8988T (cell line): Measurements from ENCODE around the gene R3HCC1L.
"Not testable (repeated sequence)": the region's sequence is repeated elsewhere in the genome, so short reads cannot be mapped to it uniquely, and the experiment has no call there.

Experiments
- DNase-seq: peaks from one replicate; pipeline ENCODE4 v3.0.0; 2011

The R3HCC1L gene

DNA sequence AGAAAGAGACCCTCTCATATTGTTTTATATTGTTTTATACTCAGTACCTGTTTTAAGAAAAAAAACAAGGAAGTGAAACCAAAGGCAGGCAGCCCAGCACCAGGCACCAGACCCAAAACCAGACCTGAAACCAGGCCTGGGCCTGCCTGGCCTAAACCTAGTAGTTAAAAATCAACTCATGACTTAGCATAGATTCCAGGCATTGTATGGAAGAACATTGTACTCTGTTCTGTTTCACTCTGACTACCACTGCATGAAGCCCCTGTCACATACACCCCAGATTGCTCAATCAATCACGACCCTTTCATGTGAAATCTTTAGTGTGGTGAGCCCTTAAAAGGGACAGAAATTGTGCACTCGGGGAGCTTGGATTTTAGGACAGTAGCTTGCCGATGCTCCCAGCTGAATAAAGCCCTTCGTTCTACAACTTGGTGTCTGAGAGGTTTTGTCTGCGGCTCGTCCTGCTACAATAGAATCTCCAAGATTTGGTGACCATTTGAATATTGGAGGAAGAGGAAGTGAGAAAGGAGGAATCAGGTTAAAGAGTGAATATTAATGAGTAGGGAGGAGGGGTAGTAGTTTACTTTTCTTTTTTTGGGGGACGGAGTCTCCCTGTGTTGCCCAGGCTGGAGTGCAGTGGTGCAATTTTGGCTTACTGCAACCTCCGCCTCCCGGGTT lies 1.2 kb upstream of the R3HCC1L start:
- DNase-seq = not testable (repeated sequence)

DNA sequence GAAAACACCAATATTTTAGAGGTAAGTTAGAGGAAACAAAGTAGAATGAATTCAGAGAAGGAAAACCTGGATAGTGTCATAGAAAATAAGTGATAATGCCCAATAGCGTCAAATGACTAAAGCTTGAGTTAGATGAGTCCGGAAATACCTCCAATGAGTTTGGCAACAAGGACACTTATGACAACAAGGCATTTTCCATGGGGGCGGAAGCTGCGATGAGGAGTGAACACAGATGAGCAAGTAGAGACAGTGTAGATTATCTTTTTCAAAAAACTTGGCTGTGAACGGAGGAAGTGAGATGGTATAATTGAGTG lies 383 bp upstream of the R3HCC1L start:
- DNase-seq = no peak

DNA sequence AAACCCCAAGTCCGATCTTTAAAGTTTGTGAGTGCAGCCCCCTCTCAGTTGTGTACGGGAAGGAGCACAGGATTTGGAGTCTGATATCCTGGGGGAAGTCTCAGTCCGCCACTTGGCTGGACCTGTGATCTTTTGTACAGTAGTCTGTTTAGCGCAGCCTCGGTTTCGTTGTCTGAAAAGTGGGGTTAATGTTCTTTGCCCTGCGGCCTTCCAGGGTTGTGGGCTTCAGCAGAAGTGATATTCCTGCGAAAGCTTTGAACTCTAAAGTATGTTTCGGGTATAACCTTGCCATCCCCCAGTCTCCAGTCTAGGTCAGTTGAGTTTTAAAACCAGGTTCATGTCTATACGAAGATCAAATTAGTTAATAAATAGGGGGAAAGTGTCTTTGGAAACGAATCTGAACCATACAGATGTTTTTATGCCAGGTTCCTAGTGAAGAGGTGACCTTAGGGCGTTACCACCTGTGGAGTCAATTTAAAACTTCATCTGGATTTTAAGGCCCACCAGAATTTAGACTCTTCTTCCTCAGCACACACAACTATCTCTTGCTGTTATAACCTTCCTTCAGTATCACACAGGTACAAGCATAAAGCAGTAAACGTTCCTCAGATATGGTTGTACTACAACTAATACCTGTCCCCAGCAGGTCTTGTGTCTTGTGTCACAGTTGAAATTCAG lies 904 bp downstream of the R3HCC1L start:
- DNase-seq = no peak

DNA sequence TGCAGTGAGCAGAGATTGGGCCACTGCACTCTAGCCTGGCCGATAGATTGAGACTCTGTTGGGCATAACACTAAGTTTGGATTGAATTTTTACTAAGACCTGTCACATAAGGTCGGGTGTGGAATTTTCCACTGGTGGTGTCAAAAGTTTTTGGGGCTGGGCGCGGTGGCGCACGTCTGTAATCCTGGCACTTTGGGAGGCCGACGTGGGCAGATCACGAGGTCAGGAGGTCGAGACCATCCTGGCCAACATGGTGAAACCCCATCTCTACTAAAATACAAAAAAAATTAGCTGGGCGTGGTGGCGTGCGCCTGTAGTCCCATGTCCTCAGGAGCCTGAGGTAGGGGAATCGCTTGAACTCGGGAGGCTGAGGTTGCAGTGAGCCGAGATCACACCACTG lies 2.3 kb downstream of the R3HCC1L start:
- DNase-seq = not testable (repeated sequence)

DNA sequence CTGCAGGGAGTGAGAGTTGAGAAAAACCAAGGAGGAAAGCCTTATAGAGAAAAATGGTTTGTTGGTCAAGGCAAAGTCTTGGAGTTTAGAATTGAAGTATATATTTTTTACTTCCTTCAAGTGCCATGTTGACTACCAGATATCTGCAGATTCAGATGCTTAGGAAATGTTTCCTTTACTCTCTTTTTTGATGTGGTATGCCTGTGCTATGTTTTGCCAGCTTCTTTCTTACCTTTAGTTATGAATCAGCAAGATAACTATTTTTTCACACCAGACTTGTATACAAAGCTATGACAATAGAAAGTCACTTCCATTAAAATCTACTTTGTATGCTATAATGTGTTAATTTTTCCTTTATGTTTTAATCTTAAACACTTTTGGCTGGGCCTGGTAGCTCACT lies 3.6 kb downstream of the R3HCC1L start:
- DNase-seq = no peak

DNA sequence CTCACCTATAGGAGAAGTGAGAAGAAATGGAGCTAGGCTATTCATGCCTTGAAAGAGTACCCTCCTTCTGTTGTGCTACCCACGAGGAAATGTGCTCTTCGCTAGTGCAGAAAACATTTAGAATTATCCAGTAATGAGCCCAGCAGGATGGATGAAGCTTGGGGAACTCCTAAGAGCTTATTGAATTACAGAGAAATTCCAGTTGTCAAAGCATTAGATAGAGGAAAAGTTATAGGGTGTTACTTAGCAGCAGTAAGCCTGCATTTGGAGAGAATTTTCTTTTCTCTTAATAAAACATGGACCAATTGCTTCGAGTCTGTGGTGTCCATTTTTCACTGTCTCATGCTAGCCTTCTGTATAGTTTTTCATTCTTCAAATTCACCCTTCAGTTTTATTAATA lies 5.0 kb downstream of the R3HCC1L start:
- DNase-seq = no peak

DNA sequence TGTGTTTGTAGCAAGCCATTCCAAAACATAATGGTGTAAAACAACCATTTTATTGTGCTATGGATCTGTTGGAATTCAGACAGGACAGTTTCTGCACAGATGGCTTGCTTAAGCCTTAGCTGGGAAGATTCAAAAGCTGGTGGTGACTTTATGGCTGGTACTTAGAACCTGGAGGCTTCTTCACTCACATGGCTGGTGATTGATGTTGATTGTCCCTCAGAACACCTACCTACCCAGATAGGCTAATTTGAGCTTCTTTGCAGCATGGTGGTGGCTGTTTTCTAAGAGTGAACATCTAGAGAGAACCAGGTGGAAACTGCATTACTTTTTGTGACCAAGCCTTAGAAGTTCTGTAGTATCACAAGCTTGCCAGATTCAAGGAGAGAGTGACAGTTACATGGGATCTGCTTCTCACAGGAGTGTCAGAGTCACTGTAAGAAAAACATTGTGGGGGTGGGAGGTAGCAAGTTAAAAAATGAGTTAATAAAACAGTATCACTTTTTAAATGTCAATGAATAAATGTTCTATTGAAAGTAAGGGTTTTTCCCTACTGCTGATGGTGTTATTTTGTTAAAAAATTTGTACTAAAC lies 7.1 kb downstream of the R3HCC1L start:
- DNase-seq = no peak

DNA sequence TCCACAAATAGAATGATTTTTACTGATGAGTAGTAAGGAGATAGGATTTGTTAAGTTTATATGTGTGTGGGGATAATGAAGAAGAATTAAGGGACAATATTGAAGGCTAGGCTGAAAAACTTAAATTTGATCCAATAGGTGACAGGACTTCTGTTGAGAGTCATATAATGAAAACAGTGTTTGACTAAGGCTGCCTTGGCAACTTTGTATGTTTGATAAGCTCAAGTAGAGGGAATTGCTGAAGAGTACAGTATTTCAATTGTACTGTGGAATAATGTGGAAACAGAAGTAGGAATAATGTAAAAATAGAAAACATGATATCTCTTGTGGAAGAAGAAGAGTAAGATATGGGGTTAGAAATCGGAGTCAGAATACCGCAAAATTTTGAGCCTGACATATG lies 10.5 kb downstream of the R3HCC1L start:
- no peak for DNase-seq

DNA sequence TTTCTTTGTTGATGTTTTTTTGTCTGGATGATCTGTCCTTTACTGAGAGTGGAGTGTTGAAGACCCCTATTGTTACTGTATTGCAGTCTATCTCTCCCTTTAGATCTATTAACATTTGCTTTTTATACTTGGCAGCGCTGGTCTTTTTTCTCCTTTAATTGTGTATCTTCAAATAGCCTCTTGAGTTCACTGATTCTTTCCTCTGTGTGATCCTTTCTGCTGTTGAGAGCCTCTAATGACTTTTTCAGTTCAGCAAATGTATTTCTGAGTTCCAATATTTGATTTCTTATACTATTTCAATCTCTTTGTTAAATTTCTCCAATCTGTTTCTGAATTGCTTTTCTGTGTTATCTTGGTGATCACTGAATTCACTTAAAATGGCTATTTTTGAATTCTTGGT lies 15.4 kb downstream of the R3HCC1L start:
- DNase-seq = no peak

DNA sequence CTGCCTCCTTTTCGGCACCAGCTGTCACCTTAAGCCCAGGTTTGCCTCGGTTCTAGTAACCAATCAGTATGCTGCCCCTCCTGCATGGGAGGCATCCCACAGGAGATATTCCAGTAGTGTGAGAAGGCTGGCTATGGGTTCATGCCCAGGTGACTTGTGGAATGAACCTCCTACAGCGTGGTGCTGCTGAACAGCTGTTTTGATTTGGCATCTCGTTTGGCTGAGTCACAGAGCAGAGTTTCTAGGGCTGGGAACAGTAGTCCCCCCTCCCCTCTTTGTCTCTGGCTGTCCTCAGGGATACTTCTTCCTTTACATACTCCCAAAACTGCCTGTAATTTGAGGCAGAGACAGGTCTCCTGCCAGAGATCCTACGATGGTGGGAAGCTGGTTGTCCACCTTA lies 16.1 kb downstream of the R3HCC1L start:
- no peak for DNase-seq

DNA sequence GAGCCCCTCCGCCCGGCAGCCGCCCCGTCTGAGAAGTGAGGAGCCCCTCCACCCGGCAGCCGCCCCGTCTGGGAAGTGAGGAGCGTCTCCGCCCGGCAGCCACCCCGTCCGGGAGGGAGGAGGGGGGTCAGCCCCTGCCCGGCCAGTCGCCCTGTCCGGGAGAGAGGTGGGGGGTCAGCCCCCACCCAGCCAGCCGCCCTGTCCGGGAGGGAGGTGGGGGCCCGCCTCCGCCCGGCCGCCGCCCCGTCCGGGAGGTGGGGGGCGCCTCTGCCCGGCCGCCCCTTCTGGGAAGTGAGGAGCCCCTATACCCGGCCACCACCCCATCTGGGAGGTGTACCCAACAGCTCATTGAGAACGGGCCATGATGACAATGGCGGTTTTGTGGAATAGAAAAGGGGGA lies 18.3 kb downstream of the R3HCC1L start:
- not testable (repeated sequence) for DNase-seq

DNA sequence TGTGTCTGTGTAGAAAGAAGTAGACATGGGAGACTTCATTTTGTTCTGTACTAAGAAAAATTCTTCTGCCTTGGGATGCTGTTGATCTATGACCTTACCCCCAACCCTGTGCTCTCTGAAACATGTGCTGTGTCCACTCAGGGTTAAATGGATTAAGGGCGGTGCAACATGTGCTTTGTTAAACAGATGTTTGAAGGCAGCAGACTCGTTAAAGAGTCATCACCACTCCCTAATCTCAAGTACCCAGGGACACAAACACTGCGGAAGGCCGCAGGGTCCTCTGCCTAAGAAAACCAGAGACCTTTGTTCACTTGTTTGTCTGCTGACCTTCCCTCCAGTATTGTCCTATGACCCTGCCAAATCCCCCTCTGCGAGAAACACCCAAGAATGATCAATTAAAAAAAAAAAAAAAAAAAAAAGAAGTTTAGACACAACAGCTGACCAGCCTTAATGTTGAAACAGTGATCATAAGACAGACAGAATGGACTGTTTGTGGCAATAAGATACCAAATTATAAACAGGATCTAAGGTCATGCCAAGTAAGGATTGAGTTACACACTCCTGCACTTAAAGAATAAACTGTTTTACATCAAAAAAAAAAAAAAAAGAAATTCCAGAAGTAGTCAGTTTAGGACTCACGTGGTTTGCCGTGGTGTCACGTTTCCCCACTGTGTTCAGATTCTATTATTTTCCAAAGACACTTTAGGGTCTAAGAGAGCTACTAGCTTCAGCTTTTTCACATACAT lies 18.9 kb downstream of the R3HCC1L start:
- DNase-seq = not testable (repeated sequence)

DNA sequence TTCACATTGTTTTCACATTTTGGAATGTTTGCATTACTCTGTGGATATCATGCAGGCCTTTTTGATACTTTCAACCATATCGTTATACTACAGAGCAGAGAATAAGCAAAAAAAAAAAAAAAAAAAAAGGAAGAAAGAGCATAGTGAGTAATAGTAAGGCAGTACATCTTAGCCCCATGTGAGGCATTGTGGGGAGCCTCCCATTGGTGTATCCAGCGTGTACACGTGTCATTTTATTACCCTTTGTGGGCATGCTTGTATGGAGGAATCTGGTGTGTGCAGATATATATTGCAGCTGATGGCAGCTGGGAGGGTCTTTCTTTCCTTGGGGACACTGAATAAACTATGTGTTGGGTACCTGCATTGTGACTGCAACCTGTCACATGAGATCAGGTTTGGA lies 19.6 kb downstream of the R3HCC1L start:
- DNase-seq = no peak

DNA sequence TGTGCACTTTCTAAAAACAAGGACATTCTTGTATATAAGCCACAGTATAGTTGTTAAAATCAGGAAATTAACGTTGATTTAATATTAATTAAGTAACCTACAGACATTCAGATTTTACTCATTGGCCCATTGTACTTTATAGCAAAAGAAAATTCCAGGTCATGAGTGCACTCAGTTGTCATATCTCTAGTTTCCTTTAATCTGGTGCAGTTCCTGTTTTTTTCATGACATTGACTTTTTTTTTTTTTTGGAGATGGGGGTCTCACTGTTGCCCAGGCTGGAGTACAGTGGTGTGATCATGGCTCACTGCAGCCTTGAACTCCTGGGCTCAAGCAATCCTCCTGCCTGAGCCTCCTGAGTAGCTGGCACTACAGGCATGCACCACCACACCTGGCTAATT lies 24.1 kb downstream of the R3HCC1L start:
- no peak for DNase-seq

DNA sequence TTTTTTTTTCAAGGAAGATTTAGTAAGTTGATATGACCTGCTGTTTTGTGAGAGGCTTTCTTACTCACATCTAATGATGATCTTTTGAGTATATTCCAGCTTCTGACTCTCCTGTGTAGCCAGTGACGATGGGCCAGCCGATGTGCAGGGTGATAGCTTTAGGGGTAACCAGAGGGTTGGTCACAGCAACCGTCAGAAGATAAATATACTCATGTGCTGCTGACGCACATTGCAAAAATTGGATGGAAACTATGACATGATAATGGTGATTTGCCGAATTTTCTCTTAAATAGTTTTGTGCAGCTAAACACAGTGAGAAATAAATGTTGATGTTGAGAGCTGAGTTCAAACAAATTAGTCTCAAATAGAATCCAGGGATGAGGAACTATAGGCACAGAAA lies 29.5 kb downstream of the R3HCC1L start:
- DNase-seq = no peak

DNA sequence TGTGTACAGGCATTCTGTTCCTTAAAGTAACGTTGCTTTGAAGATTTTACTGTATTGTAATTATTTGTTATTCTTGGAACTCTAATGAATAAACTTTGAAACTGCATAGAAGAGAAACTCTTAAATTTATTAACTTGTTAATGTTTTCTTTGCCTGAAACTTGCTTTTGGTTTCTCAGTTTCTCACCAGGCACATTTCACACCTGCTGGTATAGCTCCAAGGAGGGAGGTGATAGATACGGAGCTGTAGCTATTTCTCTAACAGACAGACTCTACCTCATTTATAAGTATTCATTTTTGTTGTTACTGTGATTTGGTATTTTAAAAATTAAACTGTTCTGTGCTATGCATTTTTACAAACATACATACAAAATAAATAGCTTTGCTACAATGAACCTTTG lies 32.7 kb downstream of the R3HCC1L start:
- DNase-seq = no peak

DNA sequence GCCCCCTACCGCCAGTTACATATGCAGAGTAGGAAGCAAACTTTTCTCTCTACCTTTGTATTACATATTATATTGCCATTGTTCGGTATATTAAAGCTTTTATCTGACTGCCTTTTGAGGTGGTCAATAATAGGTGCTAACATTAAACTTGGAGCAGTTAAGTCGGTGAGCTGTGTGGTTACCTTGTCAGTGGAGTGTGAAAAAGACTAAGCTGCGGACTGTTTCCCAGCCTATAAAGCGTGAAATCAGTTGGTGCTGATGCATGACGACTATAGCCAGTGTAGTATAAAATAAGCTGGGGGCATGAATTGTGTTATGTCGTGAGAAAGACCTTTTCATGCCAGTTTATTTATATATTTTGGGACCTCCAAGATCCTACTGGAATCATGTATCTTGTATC lies 33.7 kb downstream of the R3HCC1L start:
- no peak for DNase-seq

DNA sequence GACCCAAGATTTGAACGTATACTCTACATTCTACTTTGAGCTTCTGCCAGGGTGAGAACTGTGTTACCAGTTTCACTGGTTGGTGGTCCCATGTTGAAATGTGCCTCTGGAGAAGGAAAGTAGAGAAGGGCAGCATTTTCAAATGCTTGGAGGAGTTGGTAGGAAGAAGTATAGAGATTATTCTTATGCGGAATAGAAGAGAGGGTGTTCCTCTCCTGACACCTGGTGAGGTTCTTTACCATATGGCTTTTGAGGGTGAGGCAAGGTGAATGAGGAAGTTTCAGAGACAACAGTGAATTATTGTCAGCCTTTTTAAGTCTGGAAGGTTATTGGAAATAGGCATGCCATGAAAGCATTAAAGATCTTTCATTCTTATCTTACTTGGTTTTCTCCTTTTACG lies 34.3 kb downstream of the R3HCC1L start:
- DNase-seq = no peak

DNA sequence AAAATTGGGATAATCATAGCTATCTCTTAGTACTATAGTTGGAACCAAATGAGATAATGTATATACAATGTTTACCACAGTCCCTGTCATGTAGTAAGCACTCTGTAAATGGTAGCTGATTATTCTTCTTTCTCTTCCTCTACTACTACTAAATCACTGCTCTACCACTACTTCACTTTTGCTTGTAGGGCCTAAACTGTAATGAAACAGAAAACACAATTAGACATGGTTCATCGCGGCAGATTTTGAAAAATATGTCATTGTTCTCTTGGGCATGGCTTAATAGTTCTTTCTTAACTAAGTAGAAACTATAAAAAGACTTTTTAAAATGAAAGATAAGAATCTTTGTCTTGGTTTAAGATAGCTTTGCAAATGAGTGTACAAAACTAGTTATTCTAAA lies 34.9 kb downstream of the R3HCC1L start:
- DNase-seq = no peak

DNA sequence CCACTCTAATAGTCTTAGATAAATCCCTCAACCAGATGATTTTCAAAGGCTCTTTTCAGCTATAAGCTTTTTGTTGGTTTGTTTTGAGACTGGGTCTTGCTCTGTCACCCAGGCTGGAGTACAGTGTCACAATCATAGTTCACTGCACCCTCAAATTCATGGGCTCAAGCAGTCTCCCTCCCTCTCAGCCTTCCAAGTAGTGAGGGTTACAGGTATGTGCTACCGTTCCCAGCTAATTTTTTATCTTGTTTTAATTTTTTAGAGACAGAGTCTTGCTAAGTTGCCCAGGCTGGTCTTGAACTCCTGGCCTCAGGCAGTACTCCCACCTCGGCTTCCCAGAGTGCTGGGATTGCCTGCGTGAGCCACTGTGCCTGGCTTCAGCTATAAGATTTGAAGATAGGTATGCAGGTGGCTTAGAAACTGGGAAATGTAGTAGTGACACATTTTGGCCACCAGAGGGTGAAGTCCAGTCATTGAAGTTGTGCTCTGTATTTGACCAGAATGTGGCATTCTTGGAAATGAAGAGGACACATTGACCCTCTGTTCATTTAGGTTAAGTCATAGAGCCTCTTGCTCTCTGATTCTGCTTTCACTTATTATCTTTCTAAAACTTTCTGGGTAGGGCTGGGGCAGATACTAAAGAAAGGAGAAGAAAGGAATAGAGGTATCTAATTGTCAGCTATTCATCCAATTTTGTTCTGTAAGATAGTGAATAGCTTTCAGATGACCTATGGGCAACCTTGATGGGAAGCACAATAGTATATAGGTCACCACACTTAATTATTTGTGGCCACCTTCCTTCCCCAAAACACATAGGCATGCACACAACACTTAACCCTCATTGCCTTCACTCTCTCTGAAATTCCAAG lies 36.0 kb downstream of the R3HCC1L start:
- DNase-seq = no peak

DNA sequence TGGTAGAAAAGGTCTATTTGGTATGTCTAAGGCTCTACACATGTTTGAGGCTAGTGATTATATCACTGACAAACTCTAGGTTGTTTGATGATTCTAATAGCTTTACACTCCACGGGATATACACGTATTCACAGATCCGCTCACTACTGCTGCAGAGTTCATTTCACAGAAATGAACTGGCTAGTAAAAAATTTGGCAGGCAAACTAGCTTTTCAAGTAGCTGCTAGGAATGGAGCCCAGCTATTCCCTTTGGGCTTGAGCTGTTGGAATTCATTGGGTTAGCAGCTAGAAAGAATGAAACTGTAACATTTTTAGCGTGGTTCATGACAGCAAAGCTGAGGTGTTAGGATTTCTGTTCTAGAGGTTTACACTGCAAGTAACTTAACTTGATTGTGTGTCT lies 37.6 kb downstream of the R3HCC1L start:
- DNase-seq = no peak

DNA sequence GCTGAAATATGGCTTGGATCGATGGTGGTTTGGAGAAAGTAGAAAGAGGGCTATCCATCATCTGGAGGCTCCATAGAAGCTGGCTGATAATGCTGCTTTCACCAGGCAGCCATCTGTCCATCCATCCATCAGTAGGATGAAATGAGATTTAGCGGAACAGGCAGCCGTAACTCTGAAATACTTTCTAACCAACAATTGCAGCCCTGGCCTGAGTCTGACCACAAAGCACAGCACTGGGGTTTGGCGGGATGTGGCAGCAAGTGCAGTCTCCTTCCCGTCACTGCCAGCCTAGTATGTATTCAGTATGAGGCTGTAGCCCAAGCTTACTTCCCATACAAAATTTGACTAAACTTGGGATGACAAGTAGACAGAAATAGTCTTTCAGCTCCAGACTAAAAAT lies 38.0 kb downstream of the R3HCC1L start:
- no peak for DNase-seq

DNA sequence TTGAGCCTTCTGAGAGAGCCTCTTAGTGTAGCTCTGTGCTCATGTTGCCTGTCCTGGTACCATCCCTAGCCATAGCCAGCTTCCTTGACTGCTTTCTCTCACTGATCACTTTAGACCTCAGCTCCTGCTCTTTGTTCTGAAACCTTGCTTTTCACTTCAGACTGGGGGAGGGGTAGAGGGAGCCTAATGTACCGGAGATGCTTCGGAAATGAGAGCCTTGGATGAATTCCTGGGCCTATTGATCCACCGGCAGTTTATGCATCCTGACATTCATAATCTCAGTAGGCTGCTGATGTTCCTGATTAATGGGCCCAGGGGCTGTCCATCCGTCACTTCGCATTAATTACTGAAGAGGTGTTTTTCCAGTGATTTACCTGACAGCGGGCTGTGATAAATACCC lies 38.8 kb downstream of the R3HCC1L start:
- no peak for DNase-seq
